NOMO-1 treated with DMSO at 0.1 percent for 48 hours (cell line): ENCODE results near the gene SCAI.
"Not testable (repeated sequence)": the region's sequence is repeated elsewhere in the genome, so short reads cannot be mapped to it uniquely, and the experiment has no call there.

ENCODE experiments used
- DNase-seq: peaks from one replicate; lab custom pipeline; 2025; ENCODE audit not compliant: unreplicated experiment; lab: John Stamatoyannopoulos, UW

SCAI gene

GRCh38 chr9:125038166-125038565 is 105.2 kb downstream of the SCAI start:
- DNase-seq: no peak

- no peak for DNase-seq
Observed at GRCh38 chr9:125028041-125028440, 115.3 kb downstream of the SCAI start.

GRCh38 chr9:125024917-125025316 is 118.4 kb downstream of the SCAI start:
- no peak for DNase-seq

GRCh38 chr9:125021069-125021468 is 122.3 kb downstream of the SCAI start:
- no peak for DNase-seq

- DNase-seq: not testable (repeated sequence)
Observed at GRCh38 chr9:125015655-125016054, 127.7 kb downstream of the SCAI start.

- DNase-seq: not testable (repeated sequence)
Observed at GRCh38 chr9:125012013-125012412, 131.3 kb downstream of the SCAI start.

GRCh38 chr9:125008599-125008998 is 134.7 kb downstream of the SCAI start:
- DNase-seq: no peak

GRCh38 chr9:125003332-125003731 is 140.0 kb downstream of the SCAI start:
- DNase-seq: no peak

- DNase-seq: no peak
Observed at GRCh38 chr9:124983698-124984097, 159.6 kb downstream of the SCAI start.

GRCh38 chr9:124980431-124980830 is 162.9 kb downstream of the SCAI start:
- no peak for DNase-seq

- DNase-seq: no peak
Observed at GRCh38 chr9:124975131-124975530, 168.2 kb downstream of the SCAI start.

- no peak for DNase-seq
Observed at GRCh38 chr9:124973807-124974206, 169.5 kb downstream of the SCAI start.

- DNase-seq: no peak
Observed at GRCh38 chr9:124972241-124972770, 171.0 kb downstream of the SCAI start.

- peak; percentile 69 for DNase-seq
Observed at GRCh38 chr9:124969401-124969800, 173.9 kb downstream of the SCAI start.

- no peak for DNase-seq
Observed at GRCh38 chr9:124968238-124968637, 175.1 kb downstream of the SCAI start.

GRCh38 chr9:124965775-124966568 is 177.4 kb downstream of the SCAI start:
- peak; percentile 79 for DNase-seq

- DNase-seq: peak; percentile 52
Observed at GRCh38 chr9:124964604-124965003, 178.7 kb downstream of the SCAI start.

GRCh38 chr9:124964056-124964455 is 179.3 kb downstream of the SCAI start:
- peak; percentile 13 for DNase-seq

- DNase-seq: no peak
Observed at GRCh38 chr9:124960409-124960752, 182.9 kb downstream of the SCAI start.

- not testable (repeated sequence) for DNase-seq
Observed at GRCh38 chr9:124959671-124960408, 183.5 kb downstream of the SCAI start.

GRCh38 chr9:124954255-124954654 is 189.1 kb downstream of the SCAI start:
- no peak for DNase-seq

GRCh38 chr9:124950050-124950718 is 193.1 kb downstream of the SCAI start:
- peak; percentile 56 for DNase-seq
